ENCODE data around the gene FAM20B.
A peak's percentile ranks its signal among the peaks of the same experiment; 100 is the strongest.

Gene FAM20B

DNA sequence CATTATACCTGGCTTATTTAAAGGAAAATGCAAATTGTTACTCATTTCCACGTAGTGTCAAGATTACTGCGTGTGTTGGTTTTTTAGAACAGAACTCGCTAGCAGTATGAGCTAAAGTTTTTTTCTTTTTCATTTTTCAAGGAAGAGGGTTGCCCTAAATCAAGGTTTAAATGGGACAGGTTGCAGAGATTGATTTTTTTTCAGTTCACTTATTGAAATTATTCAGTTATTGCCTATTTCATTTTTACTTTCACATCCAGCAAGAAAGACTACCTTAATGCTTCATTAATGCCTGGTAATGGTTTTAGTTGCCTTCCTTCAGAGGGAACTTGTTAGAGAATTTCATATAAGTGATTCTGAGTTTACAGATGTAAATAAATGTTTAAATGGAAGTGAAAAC lies 5.6 kb downstream of the FAM20B start:
- H3K9me2 ChIP-seq (replicated peaks; ENCODE audit: insufficient read depth, low read length): no peaks in the 10 kb centered on the region
- H3K27me3 ChIP-seq (replicated peaks; ENCODE audit: insufficient read depth, low read length): no peaks in the 10 kb centered on the region
- H3K4me3 ChIP-seq (ENCODE audit: low read length): no peak overlapping the region
- H3K27ac ChIP-seq (ENCODE audit: low read length): no peak overlapping the region
- H3K36me3 ChIP-seq (replicated peaks; ENCODE audit: insufficient read depth, low read length): no peaks in the 10 kb centered on the region
- H4K20me1 ChIP-seq (ENCODE audit: insufficient read depth, low read length): peaks cover 3% of the 10 kb centered on the region; the same call in 1 of the 2 replicates
- no peaks in the 10 kb centered on the region for H3K9me3 ChIP-seq (replicated peaks; ENCODE audit: insufficient read depth, low read length)
- no peak for DNase-seq
- peaks cover 25% of the 10 kb centered on the region for H3K4me1 ChIP-seq (ENCODE audit: low read length)
- H3K9ac ChIP-seq (ENCODE audit: low read length): no peak overlapping the region
- H2AFZ ChIP-seq (ENCODE audit: low read length): no peak overlapping the region
- no peak overlapping the region for H3K4me2 ChIP-seq (ENCODE audit: low read depth, low read length)
- peaks cover 93% of the 10 kb centered on the region for H3K79me2 ChIP-seq (ENCODE audit: low read length)
- TF ChIP-seq EZH2phosphoT487 (IDR thresholded peaks at IDR 0.05; ENCODE audit: low read length): no peak
- peaks cover 8% of the 10 kb centered on the region for H3F3A ChIP-seq (ENCODE audit: insufficient read depth, low read length)

DNA sequence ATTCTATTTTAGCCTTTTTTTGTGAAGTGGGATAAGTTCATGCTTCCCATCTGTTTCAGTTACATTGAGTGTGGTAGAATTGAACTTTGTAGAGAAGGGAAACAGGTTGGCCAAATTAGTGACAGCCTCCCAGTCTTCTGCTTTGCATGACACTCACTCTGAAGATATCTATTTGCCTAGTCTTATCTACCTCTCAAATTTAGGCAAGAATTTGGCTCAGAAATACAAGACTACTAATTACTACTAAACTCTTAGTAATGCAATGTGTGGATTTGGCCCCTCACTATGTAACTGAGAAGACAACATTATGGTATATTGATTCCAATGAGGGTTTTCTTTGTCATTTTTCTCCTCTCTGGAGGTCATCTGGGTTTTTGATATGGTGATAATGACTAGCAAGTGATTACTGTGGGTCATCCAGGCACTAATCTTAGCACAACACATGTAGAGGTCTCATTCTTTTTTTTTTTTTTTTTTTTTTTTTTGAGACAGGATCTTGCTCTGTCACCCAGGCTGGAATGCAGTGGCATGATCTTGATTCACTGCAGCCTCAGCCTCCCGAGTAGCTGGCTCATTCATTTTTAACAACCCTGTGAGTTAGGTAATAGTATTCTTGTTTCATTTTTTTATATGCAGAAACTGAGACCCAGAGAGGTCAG lies 6.3 kb downstream of the FAM20B start:
- Histone ChIP-seq H3K27me3 (replicated peaks; ENCODE audit: insufficient read depth, low read length) (no peaks in the 10 kb centered on the region), H3K9me3 (replicated peaks; ENCODE audit: insufficient read depth, low read length) (no peaks in the 10 kb centered on the region), H3K79me2 (ENCODE audit: low read length) (peaks cover 94% of the 10 kb centered on the region), H3K36me3 (replicated peaks; ENCODE audit: insufficient read depth, low read length) (no peaks in the 10 kb centered on the region), H3K4me2 (ENCODE audit: low read depth, low read length) (no peak overlapping the region), H3K27ac (ENCODE audit: low read length) (no peak overlapping the region), H3K4me1 (ENCODE audit: low read length) (peaks cover 23% of the 10 kb centered on the region), H4K20me1 (ENCODE audit: insufficient read depth, low read length) (peaks cover 3% of the 10 kb centered on the region; the same call in 1 of the 2 replicates), H3F3A (ENCODE audit: insufficient read depth, low read length) (peaks cover 8% of the 10 kb centered on the region), H2AFZ (ENCODE audit: low read length) (no peak overlapping the region), H3K9me2 (replicated peaks; ENCODE audit: insufficient read depth, low read length) (no peaks in the 10 kb centered on the region), H3K4me3 (ENCODE audit: low read length) (no peak overlapping the region), H3K9ac (ENCODE audit: low read length) (no peak overlapping the region)
- DNase-seq: no peak
- TF ChIP-seq, protein P1, sequence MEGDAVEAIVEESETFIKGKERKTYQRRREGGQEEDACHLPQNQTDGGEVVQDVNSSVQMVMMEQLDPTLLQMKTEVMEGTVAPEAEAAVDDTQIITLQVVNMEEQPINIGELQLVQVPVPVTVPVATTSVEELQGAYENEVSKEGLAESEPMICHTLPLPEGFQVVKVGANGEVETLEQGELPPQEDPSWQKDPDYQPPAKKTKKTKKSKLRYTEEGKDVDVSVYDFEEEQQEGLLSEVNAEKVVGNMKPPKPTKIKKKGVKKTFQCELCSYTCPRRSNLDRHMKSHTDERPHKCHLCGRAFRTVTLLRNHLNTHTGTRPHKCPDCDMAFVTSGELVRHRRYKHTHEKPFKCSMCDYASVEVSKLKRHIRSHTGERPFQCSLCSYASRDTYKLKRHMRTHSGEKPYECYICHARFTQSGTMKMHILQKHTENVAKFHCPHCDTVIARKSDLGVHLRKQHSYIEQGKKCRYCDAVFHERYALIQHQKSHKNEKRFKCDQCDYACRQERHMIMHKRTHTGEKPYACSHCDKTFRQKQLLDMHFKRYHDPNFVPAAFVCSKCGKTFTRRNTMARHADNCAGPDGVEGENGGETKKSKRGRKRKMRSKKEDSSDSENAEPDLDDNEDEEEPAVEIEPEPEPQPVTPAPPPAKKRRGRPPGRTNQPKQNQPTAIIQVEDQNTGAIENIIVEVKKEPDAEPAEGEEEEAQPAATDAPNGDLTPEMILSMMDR (IDR thresholded peaks at IDR 0.05; ENCODE audit: low read length): no peak
- no peak for TF ChIP-seq EZH2phosphoT487 (IDR thresholded peaks at IDR 0.05; ENCODE audit: low read length)
- TF ChIP-seq EZH2 (optimal IDR thresholded peaks at IDR 0.05; ENCODE audit: low read depth, low read length): no peak

DNA sequence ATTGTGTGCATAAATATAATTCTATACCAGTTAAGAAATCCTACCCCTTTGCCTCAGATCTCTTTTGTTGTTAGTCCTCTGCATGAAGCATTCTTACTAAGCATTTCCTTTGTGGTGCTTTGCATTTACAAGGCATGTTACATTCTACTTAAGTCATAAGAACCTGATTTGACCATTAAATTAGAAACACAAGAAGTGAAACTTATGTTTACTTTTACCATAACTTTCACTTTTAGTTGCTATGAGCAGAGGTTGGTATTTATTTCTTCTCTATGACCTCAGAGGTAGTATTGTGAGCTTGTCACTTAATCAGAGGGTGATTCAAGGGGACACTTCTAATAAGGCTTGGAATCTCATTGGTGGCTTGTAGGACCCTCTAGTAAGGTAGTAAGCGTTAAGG lies 9.0 kb downstream of the FAM20B start:
- Histone ChIP-seq H3K4me2 (ENCODE audit: low read depth, low read length) (no peak overlapping the region), H3F3A (ENCODE audit: insufficient read depth, low read length) (no peaks in the 10 kb centered on the region), H3K27ac (ENCODE audit: low read length) (no peak overlapping the region), H3K9ac (ENCODE audit: low read length) (no peak overlapping the region), H3K36me3 (replicated peaks; ENCODE audit: insufficient read depth, low read length) (no peaks in the 10 kb centered on the region), H3K4me3 (ENCODE audit: low read length) (no peak overlapping the region), H3K4me1 (ENCODE audit: low read length) (peaks cover 17% of the 10 kb centered on the region), H3K27me3 (replicated peaks; ENCODE audit: insufficient read depth, low read length) (no peaks in the 10 kb centered on the region), H2AFZ (ENCODE audit: low read length) (no peak overlapping the region), H3K79me2 (ENCODE audit: low read length) (peaks cover 82% of the 10 kb centered on the region), H3K9me3 (replicated peaks; ENCODE audit: insufficient read depth, low read length) (no peaks in the 10 kb centered on the region), H4K20me1 (ENCODE audit: insufficient read depth, low read length) (peaks cover 9% of the 10 kb centered on the region; the same call in 1 of the 2 replicates), H3K9me2 (replicated peaks; ENCODE audit: insufficient read depth, low read length) (no peaks in the 10 kb centered on the region)
- DNase-seq: peak; percentile 34
- no peak for TF ChIP-seq EZH2phosphoT487 (IDR thresholded peaks at IDR 0.05; ENCODE audit: low read length)
- TF ChIP-seq EZH2 (optimal IDR thresholded peaks at IDR 0.05; ENCODE audit: low read depth, low read length): no peak
- TF ChIP-seq, protein P1 (IDR thresholded peaks at IDR 0.05; ENCODE audit: low read length): no peak

DNA sequence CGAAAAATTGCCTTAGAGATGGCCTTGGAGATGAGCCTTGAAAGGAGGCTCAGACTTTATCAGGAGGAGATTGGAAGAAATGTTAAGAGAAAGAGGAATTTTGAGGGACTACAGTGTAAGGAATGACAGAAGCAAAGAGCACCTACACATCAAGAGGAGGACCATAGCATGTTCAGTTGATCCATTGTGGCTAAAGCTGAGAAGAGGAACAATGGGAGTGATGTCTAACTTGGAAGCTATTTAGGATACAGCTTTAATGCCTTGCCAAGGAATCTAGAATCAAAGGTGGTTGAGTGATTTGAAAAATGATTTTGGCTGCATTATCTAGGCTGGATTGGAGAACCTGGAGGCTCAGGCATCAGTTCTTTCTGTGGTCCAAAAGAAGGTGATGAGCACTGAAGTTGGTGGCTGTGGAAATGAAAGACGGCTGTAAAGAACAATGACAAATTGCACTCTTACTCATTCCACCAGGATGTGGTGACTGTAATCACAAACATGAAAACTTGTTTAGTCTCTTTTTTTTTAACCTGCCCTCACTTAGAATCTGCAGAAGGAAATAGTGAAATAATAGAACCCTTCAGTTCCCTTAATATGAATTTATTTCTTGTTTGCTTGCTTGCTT lies 11.3 kb downstream of the FAM20B start:
- TF ChIP-seq EZH2phosphoT487 (IDR thresholded peaks at IDR 0.05; ENCODE audit: low read length) (no peak), EZH2 (optimal IDR thresholded peaks at IDR 0.05; ENCODE audit: low read depth, low read length) (no peak)
- TF ChIP-seq, protein P1 (IDR thresholded peaks at IDR 0.05; ENCODE audit: low read length): no peak
- Histone ChIP-seq H3K27me3 (replicated peaks; ENCODE audit: insufficient read depth, low read length) (no peaks in the 10 kb centered on the region), H3K4me1 (ENCODE audit: low read length) (peaks cover 16% of the 10 kb centered on the region), H3K9ac (ENCODE audit: low read length) (no peak overlapping the region), H3K9me3 (replicated peaks; ENCODE audit: insufficient read depth, low read length) (no peaks in the 10 kb centered on the region), H2AFZ (ENCODE audit: low read length) (no peak overlapping the region), H3F3A (ENCODE audit: insufficient read depth, low read length) (no peaks in the 10 kb centered on the region), H3K36me3 (replicated peaks; ENCODE audit: insufficient read depth, low read length) (no peaks in the 10 kb centered on the region), H3K9me2 (replicated peaks; ENCODE audit: insufficient read depth, low read length) (no peaks in the 10 kb centered on the region), H3K79me2 (ENCODE audit: low read length) (peaks cover 62% of the 10 kb centered on the region), H3K4me3 (ENCODE audit: low read length) (no peak overlapping the region), H3K27ac (ENCODE audit: low read length) (no peak overlapping the region), H3K4me2 (ENCODE audit: low read depth, low read length) (no peak overlapping the region), H4K20me1 (ENCODE audit: insufficient read depth, low read length) (peaks cover 9% of the 10 kb centered on the region; the same call in 1 of the 2 replicates)
- no peak for DNase-seq
